Coronary artery (tissue), 2 donors: ENCODE results near the gene KRTAP2-1.
A peak's percentile ranks its signal among the peaks of the same experiment; 100 is the strongest.
"Not testable (repeated sequence)": the region's sequence is repeated elsewhere in the genome, so short reads cannot be mapped to it uniquely, and the experiment has no call there.

ENCODE experiments used
- DNase-seq: peaks from one replicate; pipeline ENCODE4 v3.0.0-alpha.2; 2017; ENCODE audit warnings: low spot score
- H3K27ac ChIP-seq, 2 donors: fragments of 200-600 bp; sonication (generic); one replicate each; pipeline ENCODE4 v1.5.1; 2016 to 2019
- H3K4me3 ChIP-seq: fragments of 200-600 bp; sonication (generic); 2 replicates; pipeline ENCODE4 v1.5.1; 2016; ENCODE audit warnings: mild to moderate bottlenecking, moderate library complexity
- CTCF ChIP-seq: fragments of 200-600 bp; sonication (generic); IDR thresholded peaks from one replicate; pipeline ENCODE4 v1.5.1; 2019; ENCODE audit warnings: antibody characterized with exemption

The KRTAP2-1 gene

GRCh38 chr17:41061964-41062363, 14.8 kb upstream of the KRTAP2-1 start:
- peak overlapping the region in 1 of 2 donors; percentile 44 for H3K27ac ChIP-seq
- DNase-seq, result no peak
- no peak for TF ChIP-seq CTCF
- no peak overlapping the region for H3K4me3 ChIP-seq

DNA sequence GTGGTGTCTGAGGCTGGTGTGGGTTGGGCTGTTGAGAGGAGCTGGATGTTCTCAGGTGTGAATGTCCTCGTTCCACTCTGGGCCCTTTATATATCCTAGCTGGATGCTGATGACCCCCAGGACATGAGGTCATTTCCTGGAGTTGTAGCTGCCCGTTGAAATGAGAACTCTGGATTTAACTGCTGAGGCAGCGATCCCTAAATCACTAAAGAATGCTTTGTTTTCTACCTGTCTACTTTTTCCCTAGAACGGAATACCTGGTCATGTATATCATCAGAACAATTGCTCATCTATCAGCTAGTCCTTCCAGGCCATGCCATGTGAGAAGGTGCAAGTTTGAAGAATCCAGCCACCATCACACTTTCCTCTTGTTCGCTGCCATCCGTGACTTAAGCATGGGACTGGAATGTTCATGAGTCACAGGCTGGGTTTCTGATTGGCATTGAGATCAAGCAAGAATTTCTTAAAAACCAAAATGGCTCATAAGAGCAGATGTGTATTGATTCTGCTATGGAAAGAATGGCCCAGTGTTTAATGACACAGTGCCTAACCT, 13.0 kb upstream of the KRTAP2-1 start, which contains the start of gene KRTAP2-3:
KRTAP2-3 (minus strand) TSS at position 63 of the 553 bp plus-strand sequence. CDS start 64 bp downstream, outside the sequence.
- Histone ChIP-seq H3K4me3 (no peak within 1 kb of the TSS), H3K27ac (no peak within 1 kb of the TSS)
- TF ChIP-seq CTCF, result no peak
- no peak for DNase-seq

- DNase-seq, H3K27ac ChIP-seq, H3K4me3 ChIP-seq: not testable (repeated sequence)
These were observed 12.3 kb upstream of the KRTAP2-1 start for GRCh38 chr17:41059276-41060051.

DNA sequence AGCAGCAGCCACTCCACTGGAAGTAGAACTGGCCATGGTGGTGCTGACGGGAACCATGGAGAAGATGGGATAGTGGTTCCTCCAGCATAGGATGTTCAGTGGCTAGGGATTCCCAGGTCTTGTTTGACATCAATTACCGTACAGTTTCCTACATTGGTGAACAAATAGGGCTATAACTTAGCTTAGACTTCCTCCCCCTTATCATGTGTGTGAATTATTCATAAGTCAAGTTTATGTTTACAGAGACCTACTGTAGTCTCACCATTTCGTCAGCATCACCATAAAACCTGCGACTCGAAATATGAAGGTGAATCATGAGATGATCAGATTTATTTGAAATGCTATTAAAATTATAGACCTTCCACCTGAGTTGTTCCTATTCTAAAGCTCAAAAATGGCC, 11.6 kb upstream of the KRTAP2-1 start:
- no peak for TF ChIP-seq CTCF
- H3K27ac ChIP-seq, result no peak overlapping the region
- DNase-seq, result no peak
- no peak overlapping the region for H3K4me3 ChIP-seq

- no peak overlapping the region for H3K27ac ChIP-seq
- no peak for DNase-seq
- TF ChIP-seq CTCF, result no peak
- H3K4me3 ChIP-seq, result no peak overlapping the region
These were observed 10.4 kb upstream of the KRTAP2-1 start for GRCh38 chr17:41057547-41057946.

DNA sequence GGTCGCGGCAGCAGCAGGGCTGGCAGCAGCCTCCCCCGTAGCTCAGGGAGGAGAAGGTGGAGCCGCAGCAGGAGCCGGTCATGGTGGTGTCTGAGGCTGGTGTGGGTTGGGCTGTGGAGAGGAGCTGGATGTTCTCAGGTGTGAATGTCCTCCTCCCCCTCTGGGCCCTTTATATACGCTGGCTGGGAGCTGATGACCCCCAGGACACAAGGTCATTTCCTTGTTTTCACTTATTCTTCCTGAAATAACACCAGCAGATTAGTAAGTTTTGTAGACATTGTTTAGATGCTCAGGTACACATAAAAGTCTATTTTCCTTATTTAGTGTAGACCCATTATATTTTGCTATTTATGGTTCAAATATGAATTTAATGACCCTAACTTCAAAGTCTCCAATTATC, 8.0 kb upstream of the KRTAP2-1 start, which contains the start of gene KRTAP2-2:
KRTAP2-2 (minus strand) TSS at position 101 of the 400 bp plus-strand sequence; CDS start at position 82, 19 bp downstream.
- DNase-seq, H3K27ac ChIP-seq, H3K4me3 ChIP-seq: not testable (repeated sequence)

DNA sequence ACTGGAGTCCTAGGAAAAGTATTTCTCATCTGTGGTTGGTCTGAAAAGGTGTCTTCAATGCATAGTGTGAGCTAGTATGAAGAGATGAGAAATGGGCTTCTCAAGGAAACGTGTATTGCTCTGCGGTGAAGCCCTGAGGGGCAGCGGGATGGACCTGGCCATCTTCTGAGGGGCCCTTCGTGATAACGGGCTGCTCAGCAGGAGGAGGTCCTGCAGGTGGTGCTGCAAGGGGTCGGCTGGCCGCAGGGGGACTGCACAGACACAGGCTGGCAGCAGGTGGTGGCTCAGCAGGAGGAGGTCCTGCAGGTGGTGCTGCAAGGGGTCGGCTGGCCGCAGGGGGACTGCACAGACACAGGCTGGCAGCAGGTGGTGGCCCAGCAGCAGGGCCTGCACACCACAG, 7.4 kb upstream of the KRTAP2-1 start:
- DNase-seq, H3K27ac ChIP-seq, H3K4me3 ChIP-seq: not testable (repeated sequence)

GRCh38 chr17:41054025-41054424, 6.9 kb upstream of the KRTAP2-1 start:
- Histone ChIP-seq H3K27ac (no peak overlapping the region), H3K4me3 (no peak overlapping the region)
- no peak for DNase-seq
- TF ChIP-seq CTCF, result no peak
